ENCODE results near the gene TMEM154.

DNA sequence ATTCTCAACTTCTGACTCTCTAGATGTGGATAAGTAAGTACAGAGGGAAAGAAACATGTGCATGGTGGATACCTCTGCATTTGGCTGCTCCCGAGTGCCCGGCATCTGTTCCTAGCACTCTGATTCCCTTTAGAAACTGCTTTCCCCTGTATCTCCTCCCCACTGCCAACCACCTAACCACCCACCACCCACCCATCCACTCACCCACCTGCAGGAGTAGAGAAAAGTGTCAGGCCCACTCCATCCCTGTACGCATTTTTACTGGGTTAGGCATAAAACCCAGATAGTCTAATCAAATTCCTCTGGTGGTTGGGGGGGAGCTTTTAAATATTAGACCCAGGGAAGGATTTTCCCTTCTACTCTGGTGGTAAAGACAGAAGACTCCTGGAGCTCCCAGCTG is 63.0 kb downstream of the TMEM154 start:
- no peak for TF ChIP-seq POLR2A (IDR thresholded peaks at IDR 0.05)
- TF ChIP-seq POLR2AphosphoS5 (IDR thresholded peaks at IDR 0.05), result no peak
- TF ChIP-seq, protein P1, sequence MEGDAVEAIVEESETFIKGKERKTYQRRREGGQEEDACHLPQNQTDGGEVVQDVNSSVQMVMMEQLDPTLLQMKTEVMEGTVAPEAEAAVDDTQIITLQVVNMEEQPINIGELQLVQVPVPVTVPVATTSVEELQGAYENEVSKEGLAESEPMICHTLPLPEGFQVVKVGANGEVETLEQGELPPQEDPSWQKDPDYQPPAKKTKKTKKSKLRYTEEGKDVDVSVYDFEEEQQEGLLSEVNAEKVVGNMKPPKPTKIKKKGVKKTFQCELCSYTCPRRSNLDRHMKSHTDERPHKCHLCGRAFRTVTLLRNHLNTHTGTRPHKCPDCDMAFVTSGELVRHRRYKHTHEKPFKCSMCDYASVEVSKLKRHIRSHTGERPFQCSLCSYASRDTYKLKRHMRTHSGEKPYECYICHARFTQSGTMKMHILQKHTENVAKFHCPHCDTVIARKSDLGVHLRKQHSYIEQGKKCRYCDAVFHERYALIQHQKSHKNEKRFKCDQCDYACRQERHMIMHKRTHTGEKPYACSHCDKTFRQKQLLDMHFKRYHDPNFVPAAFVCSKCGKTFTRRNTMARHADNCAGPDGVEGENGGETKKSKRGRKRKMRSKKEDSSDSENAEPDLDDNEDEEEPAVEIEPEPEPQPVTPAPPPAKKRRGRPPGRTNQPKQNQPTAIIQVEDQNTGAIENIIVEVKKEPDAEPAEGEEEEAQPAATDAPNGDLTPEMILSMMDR (IDR thresholded peaks at IDR 0.05 in 8 of 11, conservative IDR thresholded peaks at IDR 0.05 in 3 of 11), result no peak

Data from spleen (tissue), 7 donors.